Endothelial cell of umbilical vein (primary cell): ENCODE measurements around the gene CD86. TPM values are rescaled to one million over a fixed set of nuclear protein-coding genes. Genes with fewer than 3 reads are reported as not detected.

Experiments
- polyA plus RNA-seq, 4 experiments: library from polyadenylated mRNA; depleted of rRNA in 3 of 4; stranded (reverse) in 3 of 4; unstranded in 1 of 4; fragments of >200 nt; gene quantifications; 2 replicates each; pipeline versions ENCODE4 v1.2.1 to v1.2.3, GENCODE V29; 2011 to 2012; ENCODE audit warnings: missing spikeins in 1 of 4
- small RNA-seq: library from RNA; depleted of rRNA; stranded (forward); fragments of <200 nt; gene quantifications from one replicate; pipeline ENCODE3, GENCODE V24; 2012; ENCODE audit warnings: low replicate concordance, low read depth; ENCODE audit not compliant: insufficient read depth, insufficient read length
- total RNA-seq: library from RNA; stranded (reverse); gene quantifications from 2 replicates; pipeline ENCODE4 v1.2.3, GENCODE V29; 2021

Gene CD86
- total and polyA plus RNA-seq, 2 donors (not counting 3 experiments of a cell fraction or from before 2014, with no cell fraction given), result not detected

Small RNA genes within 50 kb of the gene (small RNA-seq; reads per million reads assigned to genes)
- not detected for gene RF00019

Other genes starting within 250 kb of the CD86 start
- 21.6 and 22.0 TPM in 2 replicates for gene IQCB1, start 220.3 kb upstream of the CD86 start, total RNA-seq
- 9.9 and 10.1 TPM in 2 replicates for gene IQCB1, start 220.3 kb upstream of the CD86 start, polyA plus RNA-seq
- gene EAF2, start 220.2 kb upstream of the CD86 start, total RNA-seq, result 1.5 and 1.6 TPM in 2 replicates
- gene EAF2, start 220.2 kb upstream of the CD86 start, polyA plus RNA-seq, result 0.56 and 0.63 TPM in 2 replicates
- gene SLC15A2, start 161.0 kb upstream of the CD86 start, total RNA-seq, result 0.11 and 0.60 TPM in 2 replicates
- gene SLC15A2, start 161.0 kb upstream of the CD86 start, polyA plus RNA-seq, result 0.14 and 0.39 TPM in 2 replicates
- not detected in 2 replicates for gene ILDR1, start 33.1 kb upstream of the CD86 start, total RNA-seq
- not detected in 2 replicates for gene ILDR1, start 33.1 kb upstream of the CD86 start, polyA plus RNA-seq
- not detected in 2 replicates for gene CASR, start 128.3 kb downstream of the CD86 start, total RNA-seq
- not detected in 2 replicates for gene CASR, start 128.3 kb downstream of the CD86 start, polyA plus RNA-seq